Fibroblast of upper back skin (primary cell): ENCODE measurements around the gene RAP1GAP2.
"Not testable (repeated sequence)": the region's sequence is repeated elsewhere in the genome, so short reads cannot be mapped to it uniquely, and the experiment has no call there.

ENCODE experiments used
- DNase-seq: peaks from one replicate; pipeline ENCODE4 v3.0.0-alpha.2; 2013

The RAP1GAP2 gene

GRCh38 chr17:2978116-2978515 is 181.9 kb downstream of the RAP1GAP2 start:
- no peak for DNase-seq

DNA sequence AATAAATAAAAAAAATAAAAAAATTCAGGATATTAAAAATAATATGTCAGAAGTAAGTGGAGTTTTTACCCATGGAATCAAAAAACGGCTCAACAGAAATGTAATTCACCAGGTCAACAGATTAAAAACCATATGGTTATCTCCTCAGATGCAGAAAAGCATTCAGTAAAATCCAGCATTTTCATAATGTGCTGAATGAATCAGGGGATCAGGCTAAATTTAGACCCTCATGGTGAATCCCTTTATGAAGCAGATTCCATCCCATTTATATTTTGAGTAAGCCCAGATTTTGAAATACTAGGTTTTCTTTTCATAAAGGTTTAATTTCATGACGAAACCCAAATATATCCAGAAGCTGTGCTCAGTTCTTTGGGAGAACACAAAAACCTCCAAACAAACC is 182.8 kb downstream of the RAP1GAP2 start:
- no peak for DNase-seq

DNA sequence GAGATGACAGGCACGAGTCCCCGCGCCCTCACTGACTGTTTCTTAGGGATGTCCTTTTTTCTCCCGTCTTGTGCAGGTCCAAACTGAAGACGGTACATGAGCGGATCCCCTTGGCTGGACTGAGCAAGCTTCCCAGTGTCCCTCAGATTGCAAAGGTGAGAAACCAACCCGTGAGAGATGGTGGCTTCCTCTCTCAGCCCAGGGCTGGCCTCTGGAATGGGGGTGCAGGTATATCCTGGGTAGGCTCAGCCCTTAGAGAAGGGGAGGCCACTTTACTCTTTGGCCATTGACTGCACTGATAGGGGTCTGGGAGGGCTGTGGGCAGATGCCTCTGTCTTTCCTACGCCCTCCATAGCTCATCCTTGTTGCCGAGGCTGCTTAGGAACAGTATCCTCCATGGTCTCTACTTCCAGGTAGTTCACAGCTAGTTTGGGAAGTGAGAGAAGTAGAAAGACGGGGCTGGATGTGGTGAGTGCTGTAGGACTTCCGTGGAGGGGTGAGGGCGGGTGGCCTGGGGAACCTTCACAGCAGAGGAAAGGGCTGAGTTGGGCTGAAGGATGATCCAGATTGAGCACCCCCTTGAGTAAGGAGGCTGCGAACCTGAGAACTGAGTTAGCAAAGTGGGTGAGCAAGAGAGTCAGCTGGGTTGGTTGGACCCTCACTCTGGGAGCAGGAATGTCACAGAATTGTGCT is 184.1 kb downstream of the RAP1GAP2 start:
- DNase-seq = no peak

- DNase-seq = no peak
Observed at GRCh38 chr17:2980904-2981246, 184.6 kb downstream of the RAP1GAP2 start.

DNA sequence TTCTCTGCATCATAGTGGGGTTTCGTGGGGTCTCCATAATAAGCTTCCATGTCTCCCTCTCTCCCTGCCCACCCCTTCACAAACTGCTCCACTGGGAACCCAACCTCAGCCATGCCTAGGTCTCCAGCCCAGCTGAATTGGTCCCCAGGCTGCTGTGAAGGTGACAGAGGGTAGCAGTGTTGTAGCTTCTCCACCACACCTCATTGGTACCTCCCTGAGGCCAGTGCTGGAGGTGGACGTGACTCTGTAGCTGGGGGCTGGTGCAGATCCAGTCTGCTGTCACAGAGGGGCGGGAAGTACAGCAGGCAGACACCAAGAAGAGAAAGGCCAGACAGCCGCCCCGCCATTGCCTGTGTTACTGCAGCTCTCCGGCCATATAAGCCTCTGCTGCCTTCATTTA is 185.1 kb downstream of the RAP1GAP2 start:
- DNase-seq = no peak

GRCh38 chr17:2982854-2983253 is 186.6 kb downstream of the RAP1GAP2 start:
- peak; percentile 38 for DNase-seq

- DNase-seq = no peak
Observed at GRCh38 chr17:2983255-2983654, 187.0 kb downstream of the RAP1GAP2 start.

DNA sequence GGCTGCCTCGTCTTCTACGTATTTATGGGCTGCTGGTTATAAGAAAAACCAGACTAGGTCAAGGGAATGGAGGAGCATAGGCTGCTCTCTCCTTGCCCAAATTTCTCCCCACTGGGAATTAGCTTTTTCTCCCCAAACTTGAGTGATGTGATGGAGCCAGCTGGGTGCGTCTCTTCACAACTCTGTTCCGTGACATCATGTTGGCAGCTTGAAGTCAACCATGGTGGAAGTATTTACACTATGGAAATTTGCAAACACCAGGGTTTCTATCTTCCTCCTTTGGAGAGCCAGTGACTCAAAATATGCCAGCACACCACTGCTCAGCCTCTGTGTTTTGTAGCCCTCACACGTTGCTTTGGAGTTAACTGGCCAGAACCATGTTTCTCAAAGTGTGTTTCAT is 189.1 kb downstream of the RAP1GAP2 start:
- DNase-seq = no peak

GRCh38 chr17:2986925-2987324 is 190.7 kb downstream of the RAP1GAP2 start:
- no peak for DNase-seq

DNA sequence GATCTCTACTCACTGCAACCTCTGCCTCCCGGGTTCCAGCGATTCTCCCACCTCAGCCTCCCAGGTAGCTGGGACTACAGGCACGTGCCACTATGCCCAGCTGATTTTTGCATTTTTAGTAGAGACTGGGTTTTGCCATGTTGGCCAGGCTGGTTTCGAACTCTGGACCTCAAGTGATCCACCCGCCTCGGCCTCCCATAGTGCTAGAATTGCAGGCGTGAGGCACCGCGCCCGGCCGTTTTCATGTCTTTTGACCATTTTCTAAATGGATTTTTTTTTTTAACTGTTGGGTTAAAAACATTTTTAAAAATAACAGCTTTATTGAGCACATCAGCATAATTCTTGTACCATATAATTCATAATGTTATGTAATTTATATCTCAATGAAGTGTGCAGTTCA is 193.2 kb downstream of the RAP1GAP2 start:
- DNase-seq = not testable (repeated sequence)

DNA sequence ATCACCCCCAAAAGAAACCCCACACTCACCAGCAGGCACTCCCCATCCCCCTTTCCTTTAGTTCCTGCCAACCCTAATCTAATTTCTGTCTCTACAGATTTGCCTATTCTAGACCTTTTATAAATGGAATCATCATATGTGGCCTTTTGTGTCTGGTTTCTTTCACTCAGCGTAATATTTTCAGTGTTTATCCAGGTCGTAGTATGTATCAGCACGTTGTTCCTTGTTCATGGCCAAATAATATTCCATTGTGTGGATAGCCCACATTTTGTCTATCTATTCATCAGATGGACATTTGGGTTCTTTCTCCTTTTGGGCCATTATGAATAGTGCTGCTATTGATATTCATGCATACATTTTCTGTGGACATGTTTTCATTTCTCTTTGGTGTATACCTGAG is 193.6 kb downstream of the RAP1GAP2 start:
- DNase-seq = no peak

DNA sequence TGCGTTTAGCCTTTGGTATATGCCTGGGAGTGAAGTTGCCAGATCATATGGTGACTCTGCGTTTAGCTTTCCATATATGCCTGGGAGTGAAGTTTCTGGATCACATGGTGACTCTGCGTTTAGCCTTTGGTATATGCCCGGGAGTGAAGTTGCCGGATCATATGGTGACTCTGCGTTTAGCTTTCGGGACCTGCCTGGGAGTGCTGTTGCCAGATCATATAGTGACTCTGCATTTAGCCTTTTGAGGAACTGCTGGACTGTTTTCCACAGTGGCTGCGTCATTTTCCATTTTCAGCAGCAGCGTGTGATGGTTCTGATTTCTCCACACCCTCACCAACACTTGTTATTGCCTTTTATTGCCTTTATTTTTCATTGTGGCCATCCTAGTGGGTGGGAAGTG is 194.2 kb downstream of the RAP1GAP2 start:
- no peak for DNase-seq

- not testable (repeated sequence) for DNase-seq
Observed at GRCh38 chr17:2991396-2992180, 195.3 kb downstream of the RAP1GAP2 start.

DNA sequence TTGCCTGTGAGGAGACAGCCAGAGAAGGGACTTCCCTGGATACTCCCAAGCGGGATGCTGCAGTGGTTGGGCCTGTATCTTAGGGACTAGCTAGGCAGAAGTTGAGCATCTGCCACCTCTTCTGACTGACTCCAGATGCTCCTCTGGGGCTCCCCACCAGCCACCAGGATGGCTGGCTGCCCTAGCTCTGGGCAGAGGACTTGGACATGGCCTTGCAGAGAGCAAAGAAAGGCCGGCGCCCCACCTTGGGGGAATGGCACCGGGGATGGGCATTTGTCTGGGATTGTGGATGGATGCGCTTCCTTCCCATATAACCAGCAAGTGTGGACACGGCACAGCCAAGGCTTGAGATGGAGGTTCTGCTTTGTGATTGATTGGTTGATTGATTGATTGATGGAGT is 198.2 kb downstream of the RAP1GAP2 start:
- DNase-seq = no peak

DNA sequence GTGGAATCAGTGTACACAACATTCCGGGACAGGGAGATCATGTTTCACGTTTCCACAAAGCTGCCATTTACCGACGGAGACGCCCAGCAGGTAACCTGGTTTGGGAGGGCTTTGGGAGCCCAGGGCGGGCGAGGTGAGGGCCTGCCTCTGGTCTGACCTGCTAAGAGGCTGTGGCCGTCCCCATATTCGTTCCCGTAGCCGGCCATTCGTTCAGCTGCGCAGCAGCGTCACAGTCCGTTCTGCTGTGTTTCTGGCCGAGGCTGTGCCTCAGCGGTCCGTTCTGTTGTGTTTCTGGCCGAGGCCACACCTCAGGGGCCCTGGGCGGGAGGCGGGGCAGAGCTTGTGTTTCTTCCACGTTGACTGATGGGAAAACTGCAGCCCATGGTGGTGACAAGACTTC is 199.1 kb downstream of the RAP1GAP2 start:
- DNase-seq = no peak

DNA sequence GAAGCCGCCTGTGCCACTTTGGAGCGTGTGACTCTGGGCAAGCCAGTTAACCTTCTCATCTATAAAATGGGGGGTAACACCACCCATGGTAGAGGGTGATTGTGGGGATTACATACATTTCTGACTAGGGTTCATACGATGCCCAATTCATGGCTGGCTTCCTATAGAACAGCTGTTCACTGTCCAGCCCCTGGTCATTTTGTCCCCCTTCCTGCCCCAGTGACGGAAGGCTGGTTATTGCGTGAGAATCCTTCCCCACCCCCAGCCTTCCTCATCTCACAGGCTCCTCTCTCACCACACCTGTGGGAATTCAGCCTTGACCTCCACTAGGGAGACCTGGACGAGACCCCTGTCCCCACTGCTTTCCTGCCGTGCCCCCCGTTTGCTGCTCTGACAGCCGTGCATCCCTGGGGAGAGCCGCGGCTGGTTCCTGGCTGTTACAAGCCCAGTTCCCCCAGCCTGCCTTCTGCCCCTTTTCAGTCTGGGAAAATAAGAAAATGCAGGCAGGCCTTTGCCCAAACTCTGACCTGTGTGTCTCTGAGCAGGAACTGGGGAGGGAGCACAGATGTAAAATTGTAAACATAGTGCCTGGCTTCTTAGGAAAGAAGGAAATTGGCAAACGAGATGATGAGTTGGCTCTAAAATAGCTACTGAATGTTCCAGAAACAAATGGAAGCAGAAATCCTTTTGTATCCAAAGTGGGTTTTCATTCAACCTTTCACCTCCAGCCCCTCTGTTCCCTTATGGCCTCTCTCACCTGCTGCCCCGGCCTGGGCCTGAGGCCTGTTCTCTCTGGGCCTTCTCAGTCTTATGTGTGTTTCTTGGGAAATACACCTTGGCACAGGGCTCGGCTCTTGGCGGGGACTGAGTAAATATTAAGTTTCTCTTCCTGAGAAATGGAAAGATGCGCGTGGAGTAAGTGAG is 199.9 kb downstream of the RAP1GAP2 start:
- DNase-seq = no peak

DNA sequence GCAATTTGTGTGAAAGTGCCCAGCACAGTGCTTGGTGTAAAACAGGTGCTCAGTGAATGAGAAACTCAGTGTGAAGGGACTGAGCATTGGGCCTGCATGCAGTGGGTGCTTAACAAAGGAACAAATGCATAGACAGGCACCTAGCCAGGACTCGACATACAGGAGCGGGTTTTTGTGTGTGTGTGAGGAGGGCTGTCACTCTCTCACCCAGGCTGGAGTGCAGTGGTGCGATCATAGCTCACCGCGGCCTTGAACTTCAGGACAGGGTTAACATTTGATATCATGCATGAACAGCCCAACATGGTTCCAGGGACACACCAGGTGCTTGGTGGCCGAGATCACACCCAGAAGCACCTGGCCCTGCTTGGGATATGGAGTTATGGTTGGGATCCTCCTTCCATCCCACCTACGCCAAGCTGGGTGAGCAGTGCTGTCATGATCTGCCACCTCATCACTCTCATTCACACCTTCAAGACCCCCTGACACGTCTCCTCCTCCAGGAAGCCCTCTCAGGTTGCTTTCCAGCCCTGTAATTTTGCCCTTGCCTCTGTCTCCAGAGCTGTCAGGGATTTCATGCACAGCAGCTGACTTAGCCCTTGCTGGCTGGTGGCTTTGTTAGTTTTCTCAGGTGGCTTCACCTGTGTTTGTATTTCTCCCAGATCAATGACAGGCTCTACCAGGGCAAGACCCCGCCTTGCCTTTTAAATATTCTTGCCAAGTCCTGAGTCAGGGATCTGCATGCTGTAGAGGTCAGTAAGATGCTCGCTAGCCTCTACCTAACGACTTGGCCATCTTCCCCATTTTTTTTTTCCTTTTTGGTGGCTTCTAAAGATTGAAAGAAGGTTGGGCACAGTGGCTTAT is 200.8 kb downstream of the RAP1GAP2 start:
- no peak for DNase-seq

GRCh38 chr17:2998469-2998901 is 202.2 kb downstream of the RAP1GAP2 start:
- DNase-seq = peak; percentile 45

- DNase-seq = no peak
Observed at GRCh38 chr17:3002538-3003295, 206.5 kb downstream of the RAP1GAP2 start.

DNA sequence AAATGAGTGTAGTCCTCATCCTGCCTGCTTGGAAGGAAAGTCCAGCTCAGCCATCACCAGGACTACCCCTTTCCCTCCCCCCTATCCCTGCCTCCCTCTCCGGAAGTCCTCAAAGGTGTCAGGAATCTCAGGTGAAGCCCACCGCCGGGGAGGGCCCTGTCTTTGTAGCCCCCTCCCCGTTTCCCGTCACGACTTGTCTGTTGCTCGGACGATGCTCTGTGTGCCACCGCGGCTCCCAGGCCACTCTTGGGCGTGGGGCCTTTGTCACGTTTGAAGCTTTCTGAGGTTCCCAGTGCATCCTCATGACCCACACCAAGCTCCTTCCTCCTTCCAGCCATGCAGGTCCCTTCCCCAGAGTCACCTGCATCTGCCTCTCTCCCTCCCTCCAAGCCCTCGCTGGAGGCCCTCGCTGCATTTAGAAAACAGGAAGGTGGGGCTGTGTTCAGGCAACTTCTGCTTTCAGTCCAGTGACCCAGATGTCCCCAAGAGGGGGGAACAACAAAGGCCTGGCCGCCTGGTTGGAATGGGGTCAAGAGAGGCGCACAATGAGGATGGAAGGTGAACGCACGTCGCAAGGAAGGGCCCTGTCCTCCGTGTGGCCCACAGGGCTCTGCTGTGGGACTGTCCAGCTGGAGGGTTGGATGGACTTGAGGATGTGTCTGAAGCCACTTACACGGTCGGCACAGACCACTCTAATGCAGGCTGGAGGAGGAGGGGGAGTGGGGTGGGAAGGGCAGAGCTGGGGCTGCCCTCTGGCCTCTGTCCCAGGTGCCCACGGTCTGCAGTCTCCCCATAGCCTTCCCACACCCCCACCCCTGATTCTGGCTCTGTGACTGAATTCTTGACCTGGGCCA is 207.3 kb downstream of the RAP1GAP2 start:
- DNase-seq = no peak
